HL-60/S4 treated with phorbol 12-myristate 13-acetate at 8.2 ng/mL for 4 days and 3 days (cell line): ENCODE data around the gene RNF222.
"Not testable (repeated sequence)": the region's sequence is repeated elsewhere in the genome, so short reads cannot be mapped to it uniquely, and the experiment has no call there.

Experiments
- in situ Hi-C: fragments of 300-500 bp; cut with MboI; formaldehyde crosslinking; loops from 2 replicates; pipeline ENCODE4 v1.15.0; 2022; ENCODE audit warnings: low sequenced_read_pairs

The RNF222 gene

DNA sequence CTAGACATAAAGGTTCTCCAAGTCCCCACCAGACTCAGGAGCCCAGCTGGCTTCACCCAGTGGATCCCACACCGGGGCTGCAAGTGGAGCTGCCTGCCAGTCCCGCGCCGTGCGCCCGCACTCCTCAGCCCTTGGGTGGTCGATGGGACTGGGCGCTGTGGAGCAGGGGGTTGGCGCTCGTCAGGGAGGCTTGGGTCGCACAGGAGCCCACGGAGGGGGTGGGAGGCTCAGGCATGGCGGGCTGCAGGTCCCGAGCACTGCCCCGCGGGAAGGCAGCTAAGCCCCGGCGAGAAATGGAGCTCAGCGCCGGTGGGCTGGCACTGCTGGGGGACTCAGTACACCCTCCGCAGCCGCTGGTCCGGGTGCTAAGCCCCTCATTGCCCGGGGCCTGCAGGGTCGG is 50.6 kb downstream of the RNF222 start:
- in situ Hi-C loops = not testable (repeated sequence)

DNA sequence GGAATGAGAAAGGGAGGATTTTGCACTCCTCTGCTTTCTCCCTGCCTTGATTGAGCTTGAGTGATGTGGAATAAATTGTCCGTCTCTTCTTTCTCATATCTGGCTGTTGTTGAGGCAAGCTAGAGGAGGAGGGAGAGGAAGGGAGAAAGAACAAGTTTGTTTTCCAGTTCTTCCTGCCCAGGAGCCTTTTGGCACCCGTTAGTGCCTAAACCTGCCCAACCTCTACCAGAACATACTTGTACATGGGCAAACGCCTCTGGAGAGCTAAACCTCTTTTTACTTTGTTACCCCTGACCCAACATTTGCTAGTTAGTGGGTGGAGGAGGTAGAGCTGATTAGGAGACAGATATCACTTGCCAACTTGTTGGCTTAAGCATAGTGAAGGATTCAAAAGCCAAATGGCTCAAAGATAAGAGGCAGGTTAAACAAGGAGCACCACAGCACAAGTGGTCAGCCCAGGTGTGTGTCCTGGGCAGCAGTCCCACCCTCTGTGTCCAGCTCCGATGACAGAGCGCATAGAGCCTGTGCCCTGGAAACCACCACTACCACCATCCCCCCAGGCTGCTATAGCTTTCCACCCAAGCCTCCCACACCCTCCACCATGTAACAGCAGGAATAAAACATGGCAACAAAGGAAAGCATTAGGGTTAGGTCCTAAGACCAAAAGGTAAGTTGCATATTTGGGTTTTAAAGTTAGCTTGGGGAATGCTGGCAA is 51.5 kb downstream of the RNF222 start:
- in situ Hi-C loops = no loop called here

DNA sequence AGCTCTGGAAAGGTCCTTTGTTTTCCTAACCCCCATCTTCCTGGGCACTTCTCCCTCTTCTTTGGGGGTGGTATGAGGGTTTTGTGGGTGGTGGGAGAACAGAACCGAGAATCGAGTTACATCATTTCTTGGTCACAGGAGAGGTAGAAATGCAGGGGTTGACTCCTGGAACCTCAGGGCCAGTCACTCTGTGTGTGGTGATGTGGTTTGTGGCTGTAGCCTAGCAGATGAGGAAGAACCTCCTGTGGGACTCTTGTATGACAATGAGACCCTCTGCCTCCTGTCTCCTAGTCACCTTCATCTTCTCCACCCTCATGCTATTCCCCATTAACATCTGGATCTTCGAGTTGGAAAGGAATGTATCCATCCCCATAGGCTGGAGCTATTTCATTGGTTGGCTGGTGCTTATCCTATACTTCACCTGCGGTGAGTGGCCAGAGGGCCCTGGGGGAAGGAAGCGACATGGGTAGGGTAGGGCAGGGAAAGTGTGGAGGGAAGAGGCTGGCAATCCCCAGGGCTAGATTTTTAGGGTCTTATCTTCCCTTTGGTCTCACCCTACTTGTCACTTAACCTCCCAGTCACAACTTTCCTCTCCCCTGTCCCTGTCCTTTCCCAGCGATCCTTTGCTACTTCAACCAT is 52.5 kb downstream of the RNF222 start:
- in situ Hi-C loops = no loop called here

DNA sequence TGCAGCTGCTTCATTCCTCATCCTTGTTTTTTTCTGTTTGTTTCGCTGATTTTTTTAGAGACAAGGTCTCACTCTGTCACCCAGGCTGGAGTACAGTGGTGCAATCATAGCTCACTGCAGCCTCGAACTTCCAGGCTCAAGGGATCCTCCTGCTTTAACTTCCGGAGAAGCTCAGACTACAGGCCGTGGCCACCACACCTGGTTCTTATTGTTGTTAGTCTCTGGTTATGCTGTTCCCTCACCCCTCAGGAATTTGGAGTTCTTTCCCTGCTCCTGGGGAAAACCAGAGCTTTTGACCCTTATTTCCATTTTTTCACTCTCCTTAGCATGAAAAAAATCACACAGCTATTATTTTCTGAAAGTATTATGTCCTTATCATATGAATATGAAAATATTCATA is 56.2 kb downstream of the RNF222 start:
- in situ Hi-C loops = no loop called here
